ENCODE measurements around the gene MCCD1. TPM values are rescaled to one million over a fixed set of nuclear protein-coding genes. Genes with fewer than 3 reads are reported as not detected.

Gene MCCD1
- total and polyA plus RNA-seq, 2 of the 13 experiments (the other 11 are each of a cell fraction or from before 2014, with no cell fraction given) = 0.15 TPM; not detected in 1

- TF ChIP-seq PAXIP1 (CRISPR knock-in tag; conservative IDR thresholded peaks at IDR 0.05) (peak; percentile 38; the same call in 1 of the 2 replicates), RNF219 (CRISPR knock-in tag; IDR thresholded peaks at IDR 0.05) (no peak), SAP130 (CRISPR knock-in tag; IDR thresholded peaks at IDR 0.05; ENCODE audit: low read depth) (peak; percentile 92), NR2C2 (CRISPR knock-in tag; IDR thresholded peaks at IDR 0.05; ENCODE audit: borderline replicate concordance) (peak; percentile 96), NFE2L2 (IDR thresholded peaks at IDR 0.05; ENCODE audit: low read length) (no peak), TOE1 (CRISPR knock-in tag; IDR thresholded peaks at IDR 0.05) (peak; percentile 74; the same call in 1 of the 2 replicates), NFRKB (IDR thresholded peaks at IDR 0.05) (no peak), ZNF530 (CRISPR knock-in tag; IDR thresholded peaks at IDR 0.05; ENCODE audit: low read depth) (no peak), THAP11 (CRISPR knock-in tag; IDR thresholded peaks at IDR 0.05) (peak; percentile 96), PCBP2 (optimal IDR thresholded peaks at IDR 0.05; ENCODE audit: low read depth, low read length, poor library complexity, severe bottlenecking) (peak; percentile 59), IRF9 (CRISPR knock-in tag; IDR thresholded peaks at IDR 0.05; ENCODE audit: borderline replicate concordance) (peak; percentile 69), ZNF33B (CRISPR knock-in tag; IDR thresholded peaks at IDR 0.05) (no peak), RFXANK (CRISPR knock-in tag; IDR thresholded peaks at IDR 0.05) (no peak), ZBTB38 (CRISPR knock-in tag; IDR thresholded peaks at IDR 0.05) (peak; percentile 39; the same call in 1 of the 2 replicates), PHF8 (CRISPR knock-in tag; IDR thresholded peaks at IDR 0.05) (peak; percentile 88), ZNF326 (CRISPR knock-in tag; IDR thresholded peaks at IDR 0.05; ENCODE audit: borderline replicate concordance) (no peak), MYC (CRISPR knock-in tag; IDR thresholded peaks at IDR 0.05; ENCODE audit: borderline replicate concordance) (peak; percentile 47; the same call in 1 of the 2 replicates), TAF1 (CRISPR knock-in tag; IDR thresholded peaks at IDR 0.05) (peak; percentile 59)
- TF ChIP-seq, protein P1, sequence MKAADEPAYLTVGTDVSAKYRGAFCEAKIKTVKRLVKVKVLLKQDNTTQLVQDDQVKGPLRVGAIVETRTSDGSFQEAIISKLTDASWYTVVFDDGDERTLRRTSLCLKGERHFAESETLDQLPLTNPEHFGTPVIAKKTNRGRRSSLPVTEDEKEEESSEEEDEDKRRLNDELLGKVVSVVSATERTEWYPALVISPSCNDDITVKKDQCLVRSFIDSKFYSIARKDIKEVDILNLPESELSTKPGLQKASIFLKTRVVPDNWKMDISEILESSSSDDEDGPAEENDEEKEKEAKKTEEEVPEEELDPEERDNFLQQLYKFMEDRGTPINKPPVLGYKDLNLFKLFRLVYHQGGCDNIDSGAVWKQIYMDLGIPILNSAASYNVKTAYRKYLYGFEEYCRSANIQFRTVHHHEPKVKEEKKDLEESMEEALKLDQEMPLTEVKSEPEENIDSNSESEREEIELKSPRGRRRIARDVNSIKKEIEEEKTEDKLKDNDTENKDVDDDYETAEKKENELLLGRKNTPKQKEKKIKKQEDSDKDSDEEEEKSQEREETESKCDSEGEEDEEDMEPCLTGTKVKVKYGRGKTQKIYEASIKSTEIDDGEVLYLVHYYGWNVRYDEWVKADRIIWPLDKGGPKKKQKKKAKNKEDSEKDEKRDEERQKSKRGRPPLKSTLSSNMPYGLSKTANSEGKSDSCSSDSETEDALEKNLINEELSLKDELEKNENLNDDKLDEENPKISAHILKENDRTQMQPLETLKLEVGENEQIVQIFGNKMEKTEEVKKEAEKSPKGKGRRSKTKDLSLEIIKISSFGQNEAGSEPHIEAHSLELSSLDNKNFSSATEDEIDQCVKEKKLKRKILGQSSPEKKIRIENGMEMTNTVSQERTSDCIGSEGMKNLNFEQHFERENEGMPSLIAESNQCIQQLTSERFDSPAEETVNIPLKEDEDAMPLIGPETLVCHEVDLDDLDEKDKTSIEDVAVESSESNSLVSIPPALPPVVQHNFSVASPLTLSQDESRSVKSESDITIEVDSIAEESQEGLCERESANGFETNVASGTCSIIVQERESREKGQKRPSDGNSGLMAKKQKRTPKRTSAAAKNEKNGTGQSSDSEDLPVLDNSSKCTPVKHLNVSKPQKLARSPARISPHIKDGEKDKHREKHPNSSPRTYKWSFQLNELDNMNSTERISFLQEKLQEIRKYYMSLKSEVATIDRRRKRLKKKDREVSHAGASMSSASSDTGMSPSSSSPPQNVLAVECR (CRISPR knock-in tag; IDR thresholded peaks at IDR 0.05; ENCODE audit: borderline replicate concordance) = peak; percentile 66; the same call in 1 of the 2 replicates
These were observed 18.4 kb downstream of the MCCD1 start, which contains the start of gene NFKBIL1 (continued) for GRCh38 chr6:31546958-31547726.

Measured in HepG2 (cell line).